ENCODE measurements around the gene TMEM17.

Gene TMEM17

DNA sequence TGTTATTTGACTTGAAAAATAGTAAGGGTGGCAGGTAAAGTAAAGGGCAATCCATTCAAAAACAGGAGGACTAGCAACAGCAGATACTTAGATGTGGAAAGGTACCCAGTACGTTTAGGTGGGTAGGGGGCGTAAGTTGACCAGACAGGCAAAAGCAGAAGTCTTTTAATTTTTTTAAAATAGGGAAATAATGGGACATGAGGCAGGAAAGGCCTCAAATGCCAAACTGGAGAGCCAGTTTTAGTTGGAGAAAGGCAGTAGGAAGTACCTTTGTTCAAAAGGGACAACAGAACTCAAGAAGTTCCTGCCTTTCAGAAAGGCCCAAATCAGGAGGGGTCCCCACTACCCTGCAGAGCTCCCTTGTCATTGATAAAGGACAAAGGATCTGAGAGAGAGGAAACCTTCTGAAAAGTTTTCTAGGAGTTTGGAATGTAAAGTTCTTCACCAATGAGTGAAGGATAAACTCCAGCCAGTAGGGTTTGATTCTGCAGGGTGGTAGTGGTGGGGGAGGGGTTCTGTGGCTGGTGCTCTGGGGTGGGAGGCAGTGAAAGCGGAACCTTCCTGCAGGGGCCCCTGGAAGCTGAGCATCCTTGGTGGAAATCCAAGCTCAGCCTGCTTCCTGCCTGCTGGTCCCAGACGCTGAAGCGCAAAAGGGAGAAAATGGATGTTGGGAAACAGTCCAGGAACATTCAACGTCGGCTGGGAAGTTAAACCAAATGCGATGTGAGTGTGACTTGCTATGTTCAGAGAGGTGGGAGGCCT, 40.1 kb downstream of the TMEM17 start:
- Histone ChIP-seq H2AFZ (ENCODE audit: low read depth, low read length) (no peak overlapping the region), H3K4me3 (ENCODE audit: low read depth in 1 of 2, low read length in 2 of 2) (no peak overlapping the region), H3K27ac (ENCODE audit: low read length) (no peak overlapping the region), H3K9me3 (ENCODE audit: insufficient read depth, low read length, severe bottlenecking) (no peaks in the 10 kb centered on the region), H3K4me1 (ENCODE audit: insufficient read depth, low read length) (no peaks in the 10 kb centered on the region), H3K27me3 (ENCODE audit: insufficient read depth, low read length, poor library complexity) (no peaks in the 10 kb centered on the region), H3K9ac (ENCODE audit: low read depth, low read length) (no peak overlapping the region), H3K36me3 (ENCODE audit: insufficient read depth, low read length) (no peaks in the 10 kb centered on the region), H4K20me1 (ENCODE audit: insufficient read depth, low read length) (no peaks in the 10 kb centered on the region), H3K4me2 (ENCODE audit: insufficient read depth, low read length) (no peak overlapping the region), H3K79me2 (ENCODE audit: insufficient read depth, low read length) (no peaks in the 10 kb centered on the region)
- ATAC-seq (ENCODE audit: insufficient read depth, low read depth) (no peak), DNase-seq (no peak)
- TF ChIP-seq, protein P1, sequence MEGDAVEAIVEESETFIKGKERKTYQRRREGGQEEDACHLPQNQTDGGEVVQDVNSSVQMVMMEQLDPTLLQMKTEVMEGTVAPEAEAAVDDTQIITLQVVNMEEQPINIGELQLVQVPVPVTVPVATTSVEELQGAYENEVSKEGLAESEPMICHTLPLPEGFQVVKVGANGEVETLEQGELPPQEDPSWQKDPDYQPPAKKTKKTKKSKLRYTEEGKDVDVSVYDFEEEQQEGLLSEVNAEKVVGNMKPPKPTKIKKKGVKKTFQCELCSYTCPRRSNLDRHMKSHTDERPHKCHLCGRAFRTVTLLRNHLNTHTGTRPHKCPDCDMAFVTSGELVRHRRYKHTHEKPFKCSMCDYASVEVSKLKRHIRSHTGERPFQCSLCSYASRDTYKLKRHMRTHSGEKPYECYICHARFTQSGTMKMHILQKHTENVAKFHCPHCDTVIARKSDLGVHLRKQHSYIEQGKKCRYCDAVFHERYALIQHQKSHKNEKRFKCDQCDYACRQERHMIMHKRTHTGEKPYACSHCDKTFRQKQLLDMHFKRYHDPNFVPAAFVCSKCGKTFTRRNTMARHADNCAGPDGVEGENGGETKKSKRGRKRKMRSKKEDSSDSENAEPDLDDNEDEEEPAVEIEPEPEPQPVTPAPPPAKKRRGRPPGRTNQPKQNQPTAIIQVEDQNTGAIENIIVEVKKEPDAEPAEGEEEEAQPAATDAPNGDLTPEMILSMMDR (IDR thresholded peaks at IDR 0.05; ENCODE audit: borderline replicate concordance, extremely low read depth, low read length, poor library complexity, severe bottlenecking), result no peak
- no peak for TF ChIP-seq EZH2 (IDR thresholded peaks at IDR 0.05; ENCODE audit: borderline replicate concordance, low read depth, low read length, severe bottlenecking)

DNA sequence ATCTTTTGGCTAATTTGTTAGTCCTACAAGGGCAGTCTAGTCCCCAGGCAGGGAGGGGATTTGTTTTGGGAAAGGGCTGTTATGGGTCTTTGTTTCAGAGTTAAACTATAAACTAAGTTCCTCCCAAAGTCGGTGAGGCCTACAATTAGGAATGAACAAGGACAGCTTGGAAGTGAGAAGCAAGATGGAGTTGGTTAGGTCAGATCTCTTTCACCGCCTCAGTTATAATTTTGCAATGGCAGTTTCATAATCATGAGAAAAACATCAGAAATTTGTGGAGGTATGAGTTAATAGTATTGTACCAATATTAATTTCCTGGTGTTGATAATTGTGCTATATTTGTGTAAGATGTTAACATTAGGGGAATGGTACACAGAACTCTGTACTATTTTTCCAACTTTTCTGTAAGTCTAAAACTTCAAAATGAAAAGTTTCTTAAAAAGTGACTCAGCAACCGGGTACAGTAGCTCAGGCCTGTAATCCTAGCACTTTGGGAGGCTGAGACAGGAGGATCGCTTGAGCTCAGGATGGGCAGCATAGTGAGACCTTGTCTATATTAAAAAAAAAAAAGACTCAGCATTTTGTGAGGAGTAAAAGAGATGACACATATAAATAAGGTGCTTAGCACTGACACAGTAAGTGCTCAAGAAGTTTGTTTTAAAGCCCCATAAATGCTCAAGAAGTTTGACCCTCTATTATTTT, 40.8 kb downstream of the TMEM17 start:
- Histone ChIP-seq H3K9me3 (ENCODE audit: insufficient read depth, low read length, severe bottlenecking) (no peaks in the 10 kb centered on the region), H3K9ac (ENCODE audit: low read depth, low read length) (no peak overlapping the region), H3K27me3 (ENCODE audit: insufficient read depth, low read length, poor library complexity) (no peaks in the 10 kb centered on the region), H2AFZ (ENCODE audit: low read depth, low read length) (no peak overlapping the region), H3K4me1 (ENCODE audit: insufficient read depth, low read length) (no peaks in the 10 kb centered on the region), H3K36me3 (ENCODE audit: insufficient read depth, low read length) (no peaks in the 10 kb centered on the region), H4K20me1 (ENCODE audit: insufficient read depth, low read length) (no peaks in the 10 kb centered on the region), H3K79me2 (ENCODE audit: insufficient read depth, low read length) (no peaks in the 10 kb centered on the region), H3K4me2 (ENCODE audit: insufficient read depth, low read length) (no peak overlapping the region), H3K27ac (ENCODE audit: low read length) (no peak overlapping the region), H3K4me3 (ENCODE audit: low read depth in 1 of 2, low read length in 2 of 2) (no peak overlapping the region)
- DNase-seq, result no peak
- TF ChIP-seq, protein P1 (IDR thresholded peaks at IDR 0.05; ENCODE audit: borderline replicate concordance, extremely low read depth, low read length, poor library complexity, severe bottlenecking), result no peak
- no peak for TF ChIP-seq EZH2 (IDR thresholded peaks at IDR 0.05; ENCODE audit: borderline replicate concordance, low read depth, low read length, severe bottlenecking)
- ATAC-seq (ENCODE audit: insufficient read depth, low read depth), result no peak

GRCh38 chr2:62464221-62465007, 41.6 kb downstream of the TMEM17 start:
- Histone ChIP-seq H3K4me3 (ENCODE audit: low read depth in 1 of 2, low read length in 2 of 2) (no peak overlapping the region), H3K79me2 (ENCODE audit: insufficient read depth, low read length) (no peaks in the 10 kb centered on the region), H3K9me3 (ENCODE audit: insufficient read depth, low read length, severe bottlenecking) (no peaks in the 10 kb centered on the region), H4K20me1 (ENCODE audit: insufficient read depth, low read length) (no peaks in the 10 kb centered on the region), H3K27me3 (ENCODE audit: insufficient read depth, low read length, poor library complexity) (no peaks in the 10 kb centered on the region), H3K9ac (ENCODE audit: low read depth, low read length) (no peak overlapping the region), H2AFZ (ENCODE audit: low read depth, low read length) (no peak overlapping the region), H3K4me2 (ENCODE audit: insufficient read depth, low read length) (no peak overlapping the region), H3K27ac (ENCODE audit: low read length) (no peak overlapping the region), H3K4me1 (ENCODE audit: insufficient read depth, low read length) (no peaks in the 10 kb centered on the region), H3K36me3 (ENCODE audit: insufficient read depth, low read length) (no peaks in the 10 kb centered on the region)
- DNase-seq (no peak), ATAC-seq (ENCODE audit: insufficient read depth, low read depth) (no peak)
- TF ChIP-seq, protein P1 (IDR thresholded peaks at IDR 0.05; ENCODE audit: borderline replicate concordance, extremely low read depth, low read length, poor library complexity, severe bottlenecking), result no peak
- TF ChIP-seq EZH2 (IDR thresholded peaks at IDR 0.05; ENCODE audit: borderline replicate concordance, low read depth, low read length, severe bottlenecking), result no peak
